Stimulated activated CD4-positive, alpha-beta T cell treated with anti-CD3 and anti-CD28 coated beads, Interleukin-12 subunit alpha, Interleukin-12 subunit beta, amount 100 ng/mL, for 4 hours (primary cell): ENCODE measurements around the gene KIAA1671.

Source experiments
- DNase-seq: peaks from one replicate; pipeline ENCODE4 v3.0.0-alpha.2; 2020

The KIAA1671 gene

DNA sequence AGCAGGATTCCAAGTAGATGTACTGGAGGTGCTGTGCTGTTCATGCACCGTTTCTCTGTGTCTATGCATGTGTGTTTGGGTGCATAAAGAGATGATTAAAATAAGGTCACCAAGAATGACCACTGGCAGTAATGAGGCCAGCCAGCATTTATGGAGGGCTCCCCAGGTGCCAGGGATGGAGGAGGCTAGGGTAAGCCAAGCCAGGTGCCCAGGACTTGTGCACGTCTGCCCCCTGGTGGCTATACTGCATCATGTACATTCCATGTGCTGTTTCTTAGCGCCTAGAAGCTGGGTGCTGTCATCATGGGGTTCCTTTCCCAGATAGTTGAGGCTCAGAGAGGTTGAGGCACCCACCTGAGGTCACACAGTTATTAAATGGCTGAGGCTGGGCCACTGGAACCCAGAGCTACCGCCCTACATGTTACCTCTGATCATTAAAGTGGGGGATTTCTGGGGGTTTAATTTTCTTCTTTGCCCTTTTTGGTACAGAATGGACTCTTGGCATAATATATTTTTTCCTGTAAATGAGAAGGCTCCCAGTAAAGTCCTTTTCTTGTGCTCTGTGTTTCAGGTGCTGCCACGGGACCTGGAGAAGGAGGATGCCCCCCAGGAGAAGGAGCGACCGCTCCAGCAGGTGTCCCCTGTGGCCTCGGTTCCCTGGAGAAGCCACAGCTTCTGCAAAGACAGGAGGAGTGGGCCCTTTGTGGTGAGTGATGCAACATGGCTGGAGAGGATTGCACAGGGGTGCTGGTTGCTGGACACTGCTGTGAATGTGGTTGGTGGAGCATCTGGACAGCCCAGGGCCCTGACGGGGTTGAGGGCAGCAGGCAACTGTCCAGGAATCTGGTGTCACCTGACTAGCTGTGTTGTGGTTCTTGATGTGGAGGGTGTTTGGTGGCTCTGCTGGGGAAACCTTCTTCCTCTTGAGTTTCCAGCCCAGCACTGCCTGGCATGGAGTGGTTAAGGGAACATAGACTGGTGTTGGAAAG lies 96.4 kb downstream of the KIAA1671 start:
- peak; percentile 67 for DNase-seq

DNA sequence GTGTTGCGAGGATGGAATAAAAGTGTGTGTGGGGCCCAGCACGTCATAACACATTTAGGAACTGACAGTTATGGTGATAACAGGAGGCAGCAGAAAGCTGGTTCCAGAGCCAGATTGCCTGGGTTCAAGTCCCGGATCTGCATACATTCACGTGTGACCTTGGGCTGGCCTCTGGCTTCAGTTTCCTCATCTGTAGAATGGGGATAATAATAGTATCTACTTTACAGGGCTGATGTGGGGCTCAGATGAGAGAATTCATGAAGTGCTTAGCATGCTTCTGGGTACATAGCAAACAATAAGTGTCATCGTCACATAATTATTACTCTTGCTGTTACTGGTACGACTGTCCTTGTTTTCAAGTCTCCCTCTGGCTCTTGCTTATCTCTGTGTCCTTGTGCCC lies 97.3 kb downstream of the KIAA1671 start:
- no peak for DNase-seq

DNA sequence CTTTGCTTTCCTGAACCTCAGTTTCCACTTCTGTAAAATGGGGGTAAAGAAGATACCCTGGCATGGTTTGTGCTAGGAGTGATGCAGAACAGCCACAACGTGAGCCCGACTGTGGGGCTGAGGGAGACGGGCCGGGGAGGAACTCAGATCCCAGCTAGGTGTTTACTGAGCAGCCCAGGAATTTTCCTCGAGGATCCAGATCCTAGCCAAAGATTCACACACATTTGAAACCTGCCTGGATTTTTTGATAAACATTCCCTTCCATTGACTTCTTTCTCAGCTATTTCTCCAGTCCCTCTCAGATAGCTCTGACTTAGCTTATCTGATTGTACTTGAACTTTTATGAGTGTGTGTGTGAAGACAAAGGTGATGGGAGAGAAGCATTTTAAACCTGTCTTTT lies 98.0 kb downstream of the KIAA1671 start:
- no peak for DNase-seq

DNA sequence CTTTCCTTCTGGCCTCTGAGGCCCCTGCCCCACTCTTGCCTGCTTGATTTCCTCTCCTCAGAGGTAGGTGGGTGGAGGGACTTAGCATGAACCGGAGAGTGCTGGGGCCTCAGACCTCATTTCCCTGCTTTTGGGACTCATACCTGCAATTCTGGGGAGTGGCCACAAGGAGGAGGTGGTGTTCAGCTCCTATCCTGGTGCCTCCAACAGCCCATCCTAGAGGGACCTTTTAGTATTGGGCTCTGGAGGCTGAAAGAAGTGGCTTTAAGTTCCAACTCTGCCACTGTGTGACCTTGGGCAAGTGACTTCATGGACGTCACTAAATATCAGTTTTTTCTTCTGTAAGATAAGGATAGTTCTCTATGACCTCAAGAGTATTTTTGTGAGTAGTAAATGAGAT lies 98.6 kb downstream of the KIAA1671 start:
- no peak for DNase-seq

DNA sequence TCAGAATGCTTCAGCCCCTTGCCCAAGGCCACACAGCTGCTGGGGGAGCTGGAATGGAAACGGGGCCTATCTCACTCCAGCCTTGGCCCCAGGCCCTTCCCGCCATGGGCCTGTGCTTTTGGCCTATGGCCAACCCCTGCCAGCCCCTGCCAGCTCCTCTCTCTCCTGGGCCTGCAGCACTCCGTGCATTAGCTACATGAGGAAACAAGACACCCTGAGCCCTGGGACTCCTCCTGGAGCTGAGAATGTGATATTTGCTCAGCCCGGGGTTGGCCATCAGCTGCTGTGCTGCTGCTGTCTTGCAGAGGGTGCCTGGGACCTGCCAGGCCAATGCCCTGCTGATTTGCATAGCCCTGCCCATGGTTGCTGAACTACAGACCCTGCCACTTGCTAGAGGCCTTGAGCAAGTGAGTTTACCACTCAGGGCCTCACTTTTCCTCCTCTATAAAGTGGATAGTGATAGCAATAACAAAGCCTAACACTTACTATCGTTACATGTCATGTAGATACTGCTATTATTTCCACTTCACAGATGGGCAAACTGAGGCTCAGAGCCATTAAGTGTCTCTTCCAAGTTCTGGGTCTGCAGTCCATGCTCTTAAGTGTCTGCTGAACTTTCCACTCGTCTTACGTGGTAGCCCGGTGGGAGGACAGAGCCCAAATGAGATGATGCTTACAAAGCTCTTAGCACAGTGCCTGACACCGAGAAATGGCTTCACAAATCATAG lies 99.6 kb downstream of the KIAA1671 start:
- no peak for DNase-seq

DNA sequence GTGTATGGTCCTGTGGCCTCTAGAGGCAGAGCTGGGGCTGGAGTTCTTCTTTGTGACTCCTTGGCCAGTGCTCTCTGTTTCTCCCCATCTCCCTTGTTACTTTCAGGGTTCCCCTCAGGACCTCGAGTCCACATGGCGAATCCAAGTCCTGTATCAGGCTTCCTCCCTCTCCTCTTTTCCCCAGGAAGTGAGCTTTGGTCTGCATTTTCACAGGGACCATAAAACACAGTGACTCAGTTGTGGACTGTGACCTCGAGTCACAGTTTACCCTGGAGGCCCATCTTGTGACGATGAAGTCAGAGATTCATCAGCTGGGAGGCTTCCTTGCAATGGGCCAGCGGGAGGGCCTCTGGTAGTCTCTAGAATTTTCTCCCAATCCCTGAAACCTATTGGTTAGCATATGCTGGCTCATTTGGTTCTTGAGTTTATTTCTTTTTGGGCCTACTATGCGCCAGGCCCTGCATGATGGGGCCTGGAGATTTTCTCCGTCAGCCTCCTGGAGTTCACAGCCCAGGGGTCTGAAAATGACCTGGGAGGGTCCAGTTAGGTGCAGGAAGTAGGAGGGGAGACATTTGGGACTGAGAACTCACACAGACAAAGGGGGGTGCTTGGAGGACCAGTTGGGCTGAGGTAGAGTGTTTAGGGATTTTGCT lies 100.8 kb downstream of the KIAA1671 start:
- no peak for DNase-seq

DNA sequence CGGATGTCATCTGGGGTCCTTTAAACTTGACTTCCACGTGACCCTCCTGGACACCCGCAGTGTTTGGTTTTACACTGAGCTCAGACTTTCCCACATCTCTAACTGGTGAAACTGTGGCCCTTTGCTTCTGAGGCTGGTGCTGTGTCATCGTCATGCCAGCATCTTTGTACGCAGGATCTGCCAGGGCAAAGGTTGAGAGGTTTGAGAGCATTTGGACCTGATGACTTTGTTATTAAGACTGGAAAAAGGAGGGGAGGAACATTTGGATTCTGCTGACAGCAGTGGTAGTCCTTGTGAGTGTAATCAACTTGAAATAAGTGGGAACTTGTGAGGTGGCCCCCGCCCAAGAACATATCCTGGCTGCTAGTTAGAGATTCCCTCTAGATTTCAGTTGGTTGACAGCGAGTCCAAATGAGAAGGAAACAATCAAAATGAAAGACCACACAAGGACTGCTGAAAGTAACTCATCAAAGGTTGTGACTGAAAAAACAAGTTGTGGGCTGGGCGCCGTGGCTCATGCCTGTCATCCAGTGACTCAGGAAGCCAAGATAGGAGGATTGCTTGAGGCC lies 102.5 kb downstream of the KIAA1671 start:
- no peak for DNase-seq

DNA sequence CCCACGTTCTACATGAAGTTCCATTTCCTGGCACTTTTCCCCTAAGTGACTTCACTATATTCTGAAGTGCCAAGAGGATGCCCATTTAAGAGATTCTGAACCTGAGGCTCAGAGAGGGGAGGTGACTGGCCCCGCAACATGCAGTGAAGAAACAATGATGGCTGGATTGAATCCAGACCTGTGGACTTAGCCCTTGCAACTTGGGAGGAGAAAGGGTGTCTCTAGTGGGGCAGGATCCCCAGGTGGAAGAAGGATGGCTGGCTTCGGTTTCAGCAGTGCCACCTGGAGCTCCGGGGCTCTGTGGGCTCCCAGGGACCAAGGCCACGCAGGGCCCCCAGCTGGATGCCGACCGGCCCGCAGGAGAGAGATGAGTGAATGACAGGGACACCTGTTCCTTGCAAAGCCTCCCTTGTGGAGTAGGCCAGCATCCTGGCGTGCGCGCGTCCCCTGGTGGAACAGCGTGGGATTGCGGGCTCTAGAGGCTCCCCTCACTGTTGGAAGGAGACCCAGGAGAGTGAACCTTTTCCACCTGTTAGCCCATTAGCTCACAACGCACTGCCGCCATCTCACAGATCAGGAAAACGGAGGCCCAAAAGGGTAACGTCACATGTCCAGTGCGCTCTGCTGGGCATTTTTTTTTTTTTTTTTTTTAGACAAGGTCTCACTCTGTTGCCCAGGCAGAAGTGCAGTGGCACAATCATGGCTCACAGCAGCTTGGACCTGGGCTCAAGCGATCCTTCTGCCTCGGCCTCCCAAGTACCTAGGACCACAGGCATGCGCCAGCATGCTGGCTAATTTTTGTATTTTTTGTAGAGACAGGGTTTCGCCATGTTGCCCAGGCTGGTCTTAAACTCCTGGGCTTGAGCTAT lies 104.7 kb downstream of the KIAA1671 start:
- DNase-seq, result peak; percentile 80

DNA sequence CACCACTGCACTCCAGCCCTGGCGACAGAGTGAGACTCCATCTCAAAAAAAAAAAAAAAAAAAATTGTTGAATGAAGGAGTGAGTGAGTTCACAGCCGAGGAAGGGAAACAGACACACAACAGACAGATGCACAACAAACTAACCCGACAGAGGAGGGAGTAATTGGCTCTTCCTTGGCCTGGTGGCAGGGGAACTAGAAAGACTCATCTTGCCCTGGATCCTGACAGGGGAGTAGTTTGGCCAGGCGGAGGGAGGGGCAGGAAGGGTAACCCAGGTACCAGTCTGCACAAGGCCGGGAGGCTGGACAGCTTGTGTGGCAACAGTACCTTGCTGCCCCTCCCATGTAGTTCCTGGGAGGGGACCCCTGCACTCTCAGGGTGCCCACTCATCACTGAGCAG lies 106.9 kb downstream of the KIAA1671 start:
- no peak for DNase-seq

DNA sequence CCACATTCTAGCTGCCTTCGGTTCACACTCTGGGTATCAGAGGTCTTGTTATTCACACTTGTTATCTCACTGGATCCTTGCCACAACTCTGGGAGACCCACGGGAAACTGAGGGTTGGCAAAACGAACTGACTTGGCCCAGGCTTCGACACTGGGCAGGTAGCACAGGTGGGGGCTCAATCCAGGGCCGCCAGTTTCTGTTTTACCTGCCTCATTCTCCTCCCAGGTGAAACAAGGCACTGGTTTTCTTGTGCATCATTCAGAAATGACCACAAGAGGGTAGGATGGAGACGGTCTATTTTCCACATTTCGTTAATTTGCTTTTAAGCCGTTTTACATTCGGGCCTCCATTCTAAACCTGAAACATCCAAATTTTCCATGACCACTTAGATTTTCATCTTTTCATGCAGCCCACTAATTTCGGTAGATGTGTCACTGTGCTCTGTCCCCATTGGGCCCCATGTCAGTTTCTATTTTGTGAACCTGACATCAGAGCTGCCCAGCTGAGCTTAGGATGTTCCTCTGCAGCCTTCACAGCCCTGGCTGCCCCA lies 108.1 kb downstream of the KIAA1671 start:
- DNase-seq, result no peak

DNA sequence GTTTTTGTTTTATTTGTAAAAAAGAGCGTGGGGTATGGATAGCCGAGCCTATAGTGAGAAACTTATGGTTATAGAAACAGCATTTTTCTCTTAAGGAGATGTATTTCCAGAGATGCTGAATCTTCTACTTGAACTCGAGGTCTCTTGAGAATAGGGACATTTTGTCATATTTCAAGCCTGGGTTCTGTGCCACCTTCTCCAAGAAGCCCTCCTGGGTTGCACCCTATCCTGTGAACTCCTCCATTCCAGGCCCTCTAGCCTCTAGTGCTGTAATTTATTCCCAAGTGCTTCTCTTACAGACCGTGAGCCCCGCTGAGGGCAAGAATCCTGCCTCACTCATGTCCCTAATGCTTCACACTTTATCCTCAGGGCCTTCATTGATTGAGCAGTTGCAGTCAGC lies 108.6 kb downstream of the KIAA1671 start:
- DNase-seq, result no peak

DNA sequence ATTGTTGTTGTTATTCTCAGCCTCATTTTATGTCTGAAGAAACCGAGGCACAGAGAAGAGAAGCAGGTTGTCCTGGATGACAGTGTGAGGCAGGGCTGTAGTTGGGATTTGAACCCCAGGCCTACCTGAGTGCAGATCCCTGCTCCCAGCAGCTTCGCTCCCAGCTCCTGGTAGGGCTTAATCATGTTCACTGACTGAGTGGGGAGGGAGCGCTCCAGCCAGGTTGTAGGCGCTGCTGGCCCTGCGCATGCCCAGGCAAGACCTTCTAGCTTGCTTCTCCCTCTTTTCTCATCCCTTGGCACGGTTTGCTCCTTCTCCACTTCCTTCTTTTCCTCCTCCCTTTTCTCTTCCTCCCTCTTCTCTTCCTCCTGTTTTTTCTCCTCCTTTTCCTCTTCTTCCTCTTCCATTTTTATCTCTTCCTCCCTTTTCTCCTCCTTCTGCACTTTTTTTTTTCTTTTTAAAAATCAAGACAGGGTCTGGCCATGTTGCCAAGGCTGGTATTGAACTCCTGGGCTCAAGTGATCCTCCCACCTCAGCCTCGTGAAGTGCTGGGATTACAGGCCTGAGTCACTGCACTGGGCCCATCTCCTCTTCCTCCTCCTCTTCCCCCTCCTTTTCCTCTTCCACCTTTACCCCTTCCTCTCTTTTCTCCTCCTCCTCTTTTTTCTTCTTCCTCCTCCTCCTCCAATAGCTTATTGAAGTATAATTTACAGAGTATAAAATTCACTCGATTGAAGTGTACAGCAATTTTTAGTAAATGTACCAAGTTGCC lies 109.3 kb downstream of the KIAA1671 start:
- DNase-seq, result no peak

DNA sequence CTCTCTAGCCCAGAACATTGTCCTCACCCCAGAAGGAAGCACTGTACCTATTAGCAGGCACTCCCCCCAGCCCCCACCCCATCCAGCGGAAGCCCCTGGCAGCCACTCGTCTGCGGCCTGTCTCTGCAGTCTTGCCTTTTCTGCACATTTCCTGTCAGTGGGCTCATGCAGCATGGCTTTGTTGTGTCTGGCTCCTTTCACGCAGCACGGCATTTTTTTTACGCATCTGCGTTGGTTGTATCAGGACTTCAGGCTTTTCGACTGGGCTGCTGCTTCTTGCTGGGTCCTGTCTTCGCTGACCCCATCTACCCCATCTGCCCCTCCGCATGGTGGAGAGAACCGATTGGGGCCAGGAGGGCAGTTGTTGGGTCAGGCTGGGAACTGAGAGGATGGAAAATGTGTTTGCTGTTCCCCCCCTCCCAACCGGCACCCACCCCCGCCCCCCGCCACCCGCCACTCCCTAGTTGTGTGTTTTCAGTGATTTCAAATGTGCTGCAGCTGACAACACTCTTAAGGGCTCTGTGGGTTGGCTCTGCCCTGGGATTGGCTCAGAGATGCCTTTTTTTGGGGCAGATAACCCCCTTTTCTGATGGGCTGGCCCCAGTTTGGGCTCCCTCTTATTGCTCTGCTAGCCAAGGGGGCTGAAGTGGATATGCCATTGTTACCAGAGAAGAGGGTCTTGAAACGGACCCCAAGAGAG lies 110.0 kb downstream of the KIAA1671 start:
- DNase-seq, result peak; percentile 43

DNA sequence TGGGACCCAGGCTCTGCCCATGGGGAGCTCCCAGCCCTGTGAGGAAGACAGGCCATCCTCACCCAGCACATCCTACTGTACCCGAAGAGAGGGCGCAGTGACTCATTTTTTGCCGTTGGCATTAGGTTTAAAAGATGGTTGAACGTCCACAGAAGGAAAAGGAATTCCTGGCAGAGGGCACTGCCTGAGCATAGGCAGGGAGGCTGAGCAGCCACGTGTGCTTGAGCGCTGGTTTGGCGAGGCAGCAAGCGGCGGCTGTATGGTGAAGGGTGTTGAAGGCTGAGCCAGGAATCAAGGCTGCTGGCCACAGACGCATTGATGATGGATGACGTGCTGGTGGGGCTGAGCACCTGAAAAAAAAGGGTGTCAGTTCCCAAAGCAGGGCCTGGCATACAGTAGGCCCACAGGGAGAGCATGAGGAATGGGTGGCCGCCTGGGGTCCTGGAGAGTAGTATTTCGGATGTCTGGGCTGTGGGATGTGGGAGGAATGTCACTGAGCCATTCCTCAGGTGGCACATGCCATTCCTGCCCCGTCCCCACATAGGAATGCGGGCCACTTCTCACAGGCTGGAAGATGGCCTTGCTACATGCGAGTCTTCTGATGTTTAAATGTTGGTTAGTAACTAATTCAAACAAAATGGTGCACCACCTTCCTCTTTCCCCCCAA lies 112.5 kb downstream of the KIAA1671 start:
- no peak for DNase-seq

DNA sequence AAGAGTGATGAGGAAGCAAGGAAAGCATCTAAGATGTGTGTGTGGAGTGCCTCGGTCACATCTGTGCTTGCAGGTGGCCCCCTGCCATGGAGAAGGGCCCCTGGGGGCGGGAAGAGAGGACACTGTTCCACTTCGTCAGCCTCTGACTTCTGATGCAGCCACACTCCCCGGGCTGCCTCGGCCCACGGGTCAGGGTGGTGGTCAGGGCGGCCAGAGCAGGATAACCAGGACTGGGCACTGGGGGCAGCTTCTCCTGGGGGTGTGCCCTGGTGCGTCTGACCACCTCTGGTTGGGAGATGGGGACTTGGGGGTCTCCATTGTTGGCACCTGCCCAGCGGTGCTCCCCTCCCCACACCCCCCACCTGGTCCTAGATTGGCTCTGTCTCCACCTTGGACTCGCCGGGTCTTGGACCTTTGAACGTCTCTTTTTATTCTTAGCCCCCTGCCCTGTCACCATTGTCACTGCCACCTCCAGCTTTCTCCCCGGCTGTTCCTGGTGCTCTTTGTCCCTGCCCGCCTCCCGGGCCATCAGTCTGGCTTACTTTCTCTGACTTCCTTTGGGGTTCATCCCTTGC lies 114.4 kb downstream of the KIAA1671 start:
- no peak for DNase-seq

DNA sequence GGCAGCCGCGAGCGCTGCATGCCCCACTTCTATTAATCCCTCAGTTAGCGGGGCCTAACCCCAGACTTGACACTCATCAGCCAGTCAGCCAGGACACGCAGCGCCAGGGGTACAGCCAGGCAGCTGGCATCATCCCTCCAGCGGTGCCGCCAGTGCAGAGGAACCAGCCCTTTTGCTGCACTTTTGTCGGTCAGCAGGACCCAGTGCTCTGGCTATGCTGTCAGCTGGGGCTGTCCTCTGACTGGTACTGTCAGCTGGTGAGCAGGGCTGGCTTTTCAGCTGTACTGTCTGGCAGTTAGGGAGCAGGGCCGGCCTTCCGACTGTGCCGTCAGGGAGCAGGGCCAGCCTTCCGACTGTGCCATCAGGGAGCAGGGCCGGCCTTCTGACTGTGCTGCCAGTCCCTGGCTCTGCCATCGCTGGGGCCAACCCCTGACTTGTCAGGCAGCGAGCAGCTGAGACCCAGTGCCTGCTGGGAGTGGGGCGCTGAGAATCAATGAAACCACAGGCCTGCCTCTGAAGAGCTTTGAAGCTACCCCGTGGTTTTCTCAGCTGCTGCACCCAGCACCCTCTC lies 115.4 kb downstream of the KIAA1671 start:
- DNase-seq, result peak; percentile 54

DNA sequence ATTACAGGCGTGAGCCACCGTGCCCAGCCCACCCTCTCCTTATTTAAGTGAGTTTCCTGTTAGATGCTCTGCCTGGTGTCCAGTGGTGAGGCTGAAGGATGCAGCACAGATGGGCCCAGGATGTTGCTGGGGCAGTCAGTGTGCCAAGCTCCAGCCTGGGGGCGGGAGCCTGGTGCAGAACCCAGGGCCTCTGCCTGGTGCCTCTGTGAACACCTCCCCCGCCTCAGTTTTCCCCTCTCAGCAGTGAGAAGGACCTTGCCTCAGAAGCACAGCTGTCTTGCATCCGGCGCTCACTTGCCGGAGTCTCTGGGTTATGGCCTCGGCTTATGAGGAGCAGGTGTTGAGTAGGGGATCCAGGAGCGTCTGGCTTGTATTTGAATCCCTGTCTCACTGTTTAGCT lies 116.2 kb downstream of the KIAA1671 start:
- no peak for DNase-seq

DNA sequence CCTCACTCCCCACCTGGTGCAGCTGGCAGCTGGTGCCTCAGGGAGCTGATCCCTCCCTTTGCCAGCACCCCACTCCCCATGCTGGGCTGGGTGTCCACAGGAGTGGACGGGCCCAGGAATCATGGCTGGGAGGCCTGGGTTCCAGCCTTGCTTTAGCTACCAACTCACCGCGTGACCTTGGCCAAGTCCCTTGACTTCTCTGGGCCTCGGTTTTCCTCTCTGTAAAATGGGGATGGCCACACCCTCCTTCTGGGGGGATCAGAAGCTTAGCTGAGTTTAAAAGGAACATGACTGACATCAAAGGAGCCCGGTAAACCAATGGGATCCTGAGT lies 116.9 kb downstream of the KIAA1671 start:
- DNase-seq, result no peak
